ENCODE measurements around the gene SDSL.

The SDSL gene

GRCh38 chr12:113382206-113382605 lies 40.0 kb upstream of the SDSL start:
- TF ChIP-seq CTCF (IDR thresholded peaks at IDR 0.05; ENCODE audit: control insufficient read depth, extremely low read depth, insufficient read depth), result no peak
- H3K4me3 ChIP-seq (ENCODE audit: low read depth, low read length), result no peak overlapping the region
- DNase-seq (ENCODE audit: low read depth), result no peak

GRCh38 chr12:113384778-113385177 lies 37.4 kb upstream of the SDSL start:
- no peak for TF ChIP-seq CTCF (IDR thresholded peaks at IDR 0.05; ENCODE audit: control insufficient read depth, extremely low read depth, insufficient read depth)
- H3K4me3 ChIP-seq (ENCODE audit: low read depth, low read length), result no peak overlapping the region
- no peak for DNase-seq (ENCODE audit: low read depth)

- no peak for DNase-seq (ENCODE audit: low read depth)
- H3K4me3 ChIP-seq (ENCODE audit: low read depth, low read length), result no peak overlapping the region
- TF ChIP-seq CTCF (IDR thresholded peaks at IDR 0.05; ENCODE audit: control insufficient read depth, extremely low read depth, insufficient read depth), result no peak
Observed at GRCh38 chr12:113385282-113385882, 36.8 kb upstream of the SDSL start.

- no peak overlapping the region for H3K4me3 ChIP-seq (ENCODE audit: low read depth, low read length)
- TF ChIP-seq CTCF (IDR thresholded peaks at IDR 0.05; ENCODE audit: control insufficient read depth, extremely low read depth, insufficient read depth), result no peak
- DNase-seq (ENCODE audit: low read depth), result no peak
Observed at GRCh38 chr12:113386866-113387566, 35.2 kb upstream of the SDSL start.

- DNase-seq (ENCODE audit: low read depth), result no peak
- no peak for TF ChIP-seq CTCF (IDR thresholded peaks at IDR 0.05; ENCODE audit: control insufficient read depth, extremely low read depth, insufficient read depth)
- H3K4me3 ChIP-seq (ENCODE audit: low read depth, low read length), result no peak overlapping the region
Observed at GRCh38 chr12:113387631-113388030, 34.5 kb upstream of the SDSL start.

GRCh38 chr12:113388351-113388750 lies 33.8 kb upstream of the SDSL start:
- H3K4me3 ChIP-seq (ENCODE audit: low read depth, low read length), result no peak overlapping the region
- TF ChIP-seq CTCF (IDR thresholded peaks at IDR 0.05; ENCODE audit: control insufficient read depth, extremely low read depth, insufficient read depth), result no peak
- DNase-seq (ENCODE audit: low read depth), result no peak
